HCT116 (cell line): ENCODE data around the gene VWF.
A peak's percentile ranks its signal among the peaks of the same experiment; 100 is the strongest.

Experiments used
- CEBPB ChIP-seq: IDR thresholded peaks from 2 replicates; pipeline ENCODE4 v1.6.1; 2012; ENCODE audit warnings: low read depth
- CTCF ChIP-seq, 3 experiments: fragments of 200-600 bp in 1 of 3; sonication (generic) in 1 of 3; IDR thresholded peaks in 2 of 3; conservative IDR thresholded peaks in 1 of 3; 2 replicates each; pipeline ENCODE4 v1.5.1; 2012 to 2017; ENCODE audit warnings: low read depth in 2 of 3, low read length in 2 of 3, antibody characterized with exemption in 1 of 3, borderline replicate concordance in 1 of 3, control low read depth in 1 of 3, mild to moderate bottlenecking in 1 of 3, mixed read lengths in 1 of 3, mixed run types in 1 of 3, moderate library complexity in 1 of 3; ENCODE audit not compliant: insufficient read depth in 1 of 3
- EZH2 ChIP-seq: fragments of 200-600 bp; sonication (generic); IDR thresholded peaks from 2 replicates; pipeline ENCODE4 v1.6.1; 2017; ENCODE audit warnings: antibody characterized with exemption, mixed run types
- JUND ChIP-seq: IDR thresholded peaks from 2 replicates; pipeline ENCODE4 v1.6.1; 2012
- POLR2A ChIP-seq: IDR thresholded peaks from 2 replicates; pipeline ENCODE4 v1.7.0; 2011; ENCODE audit warnings: borderline replicate concordance; ENCODE audit not compliant: insufficient read depth, insufficient read length; ENCODE audit errors: extremely low read depth
- POLR2AphosphoS5 ChIP-seq: IDR thresholded peaks from 2 replicates; pipeline ENCODE4 v1.6.1; 2011; ENCODE audit warnings: mild to moderate bottlenecking, low read depth, low read length, moderate library complexity
- RAD21 ChIP-seq: IDR thresholded peaks from 2 replicates; pipeline ENCODE4 v1.6.1; 2012; ENCODE audit warnings: low read depth, mild to moderate bottlenecking
- REST ChIP-seq: IDR thresholded peaks from 2 replicates; pipeline ENCODE4 v1.6.1; 2012; ENCODE audit warnings: low read depth
- ZBTB33 ChIP-seq: IDR thresholded peaks from 2 replicates; pipeline ENCODE4 v1.6.1; 2011; ENCODE audit warnings: mild to moderate bottlenecking, low read length, moderate library complexity; ENCODE audit not compliant: insufficient replicate concordance; ENCODE audit errors: extremely low read depth
- ZFX ChIP-seq: fragments of 450-650 bp; IDR thresholded peaks from 2 replicates; pipeline ENCODE4 v1.6.1; 2017
- ZNF274 ChIP-seq: fragments of 200-500 bp; sonication (Bioruptor generic); IDR thresholded peaks from 2 replicates; pipeline ENCODE4 v1.6.1; 2014; ENCODE audit warnings: mild to moderate bottlenecking, low read depth, low read length, inconsistent platforms

GRCh38 chr12:5988659-5989116 is 135.8 kb downstream of the VWF start:
- TF ChIP-seq CTCF (IDR thresholded peaks at IDR 0.05 in 2 of 3, conservative IDR thresholded peaks at IDR 0.05 in 1 of 3; ENCODE audit: borderline replicate concordance in 1 of 3, insufficient read depth in 1 of 3, low read depth in 2 of 3, low read length in 2 of 3) (peak; percentile 93 to 98 (median 98)), CEBPB (no peak), JUND (no peak), RAD21 (peak; percentile 96), REST (no peak), POLR2A (no peak), ZNF274 (no peak), ZFX (no peak), POLR2AphosphoS5 (no peak), ZBTB33 (no peak), EZH2 (no peak)
